ENCODE results near the gene DHRSX.
A peak's percentile ranks its signal among the peaks of the same experiment; 100 is the strongest.

Gene DHRSX

GRCh38 chrX:2371026-2371711, 129.6 kb downstream of the DHRSX start:
- TF ChIP-seq ZNF248 (tag by site-specific recombination; IDR thresholded peaks at IDR 0.05) (no peak), SP3 (tag by site-specific recombination; IDR thresholded peaks at IDR 0.05) (peak; percentile 37; the same call in 1 of the 2 replicates), ZNF692 (tag by site-specific recombination; IDR thresholded peaks at IDR 0.05) (no peak), SP2 (tag by site-specific recombination; IDR thresholded peaks at IDR 0.05) (peak; percentile 56), PATZ1 (tag by site-specific recombination; IDR thresholded peaks at IDR 0.05) (no peak)
- ChIA-PET CTCF (no interaction called here), POLR2A (no interaction called here)
- Histone ChIP-seq H3K9me3 (ENCODE audit: control insufficient read depth, insufficient read depth, low read depth, low read length) (no peaks in the 10 kb centered on the region), H3K27ac (ENCODE audit: extremely low read depth, low read depth, low read length) (no peak overlapping the region), H3K4me3 (ENCODE audit: low read depth, low read length) (no peak overlapping the region), H3K36me3 (ENCODE audit: control insufficient read depth in 2 of 2, insufficient read depth in 1 of 2, low read length in 2 of 2) (no peaks in the 10 kb centered on the region), H3K4me1 (ENCODE audit: control insufficient read depth, insufficient read depth, low read length) (no peaks in the 10 kb centered on the region)

- POLR2A ChIA-PET: no interaction called here
- Histone ChIP-seq H3K36me3 (ENCODE audit: control insufficient read depth in 2 of 2, insufficient read depth in 1 of 2, low read length in 2 of 2) (no peaks in the 10 kb centered on the region), H3K4me1 (ENCODE audit: control insufficient read depth, insufficient read depth, low read length) (no peaks in the 10 kb centered on the region), H3K9me3 (ENCODE audit: control insufficient read depth, insufficient read depth, low read depth, low read length) (no peaks in the 10 kb centered on the region), H3K4me3 (ENCODE audit: low read depth, low read length) (no peak overlapping the region), H3K27ac (ENCODE audit: extremely low read depth, low read depth, low read length) (no peak overlapping the region)
- CTCF ChIA-PET: no interaction called here
- TF ChIP-seq SETDB1 (IDR thresholded peaks at IDR 0.05; ENCODE audit: insufficient read length, low read length) (no peak), ZNF624 (tag by site-specific recombination; IDR thresholded peaks at IDR 0.05) (no peak), ZNF521 (tag by site-specific recombination; IDR thresholded peaks at IDR 0.05) (no peak), ZNF148 (tag by site-specific recombination; IDR thresholded peaks at IDR 0.05; ENCODE audit: borderline replicate concordance) (no peak), ZNF830 (tag by site-specific recombination; IDR thresholded peaks at IDR 0.05; ENCODE audit: low read depth) (no peak), ZNF394 (tag by site-specific recombination; IDR thresholded peaks at IDR 0.05; ENCODE audit: borderline replicate concordance) (no peak)
These were observed 130.3 kb downstream of the DHRSX start for GRCh38 chrX:2370456-2370855.

- H3K27ac ChIP-seq (ENCODE audit: extremely low read depth, low read depth, low read length): no peak overlapping the region
- H3K4me3 ChIP-seq (ENCODE audit: low read depth, low read length): no peak overlapping the region
- ChIA-PET POLR2A (no interaction called here), CTCF (no interaction called here)
- H3K36me3 ChIP-seq (ENCODE audit: control insufficient read depth in 2 of 2, insufficient read depth in 1 of 2, low read length in 2 of 2): no peaks in the 10 kb centered on the region
- no peaks in the 10 kb centered on the region for H3K9me3 ChIP-seq (ENCODE audit: control insufficient read depth, insufficient read depth, low read depth, low read length)
- H3K4me1 ChIP-seq (ENCODE audit: control insufficient read depth, insufficient read depth, low read length): no peaks in the 10 kb centered on the region
- TF ChIP-seq BCL11A (tag by site-specific recombination; IDR thresholded peaks at IDR 0.05; ENCODE audit: low read depth) (no peak), ZNF518A (tag by site-specific recombination; conservative IDR thresholded peaks at IDR 0.05; ENCODE audit: low read depth) (no peak), ZNF544 (tag by site-specific recombination; IDR thresholded peaks at IDR 0.05) (no peak), ZNF311 (tag by site-specific recombination; IDR thresholded peaks at IDR 0.05; ENCODE audit: borderline replicate concordance) (no peak), ZNF280D (tag by site-specific recombination; IDR thresholded peaks at IDR 0.05) (no peak), ZNF155 (tag by site-specific recombination; IDR thresholded peaks at IDR 0.05) (no peak)
These were observed 131.6 kb downstream of the DHRSX start for GRCh38 chrX:2369206-2369605.

Data from HEK293 (cell line).